Measurements from ENCODE around the gene HSPH1.

The HSPH1 gene

GRCh38 chr13:31161557-31162150 is at the start of gene HSPH1:
HSPH1 (minus strand) TSS chr13:31161904; CDS start chr13:31161582, 322 bp downstream.
- DNase-seq (ENCODE audit: low read depth in 2 of 2): peak; percentile 97 to 99

GRCh38 chr13:31209841-31210210 is 48.1 kb upstream of the HSPH1 start:
- DNase-seq (ENCODE audit: low read depth in 2 of 2): no peak

- no peak for DNase-seq (ENCODE audit: low read depth in 2 of 2)
These were observed 47.6 kb upstream of the HSPH1 start for GRCh38 chr13:31209172-31209840.

- DNase-seq (ENCODE audit: low read depth in 2 of 2): no peak
These were observed 46.9 kb upstream of the HSPH1 start for GRCh38 chr13:31208559-31209122.

DNA sequence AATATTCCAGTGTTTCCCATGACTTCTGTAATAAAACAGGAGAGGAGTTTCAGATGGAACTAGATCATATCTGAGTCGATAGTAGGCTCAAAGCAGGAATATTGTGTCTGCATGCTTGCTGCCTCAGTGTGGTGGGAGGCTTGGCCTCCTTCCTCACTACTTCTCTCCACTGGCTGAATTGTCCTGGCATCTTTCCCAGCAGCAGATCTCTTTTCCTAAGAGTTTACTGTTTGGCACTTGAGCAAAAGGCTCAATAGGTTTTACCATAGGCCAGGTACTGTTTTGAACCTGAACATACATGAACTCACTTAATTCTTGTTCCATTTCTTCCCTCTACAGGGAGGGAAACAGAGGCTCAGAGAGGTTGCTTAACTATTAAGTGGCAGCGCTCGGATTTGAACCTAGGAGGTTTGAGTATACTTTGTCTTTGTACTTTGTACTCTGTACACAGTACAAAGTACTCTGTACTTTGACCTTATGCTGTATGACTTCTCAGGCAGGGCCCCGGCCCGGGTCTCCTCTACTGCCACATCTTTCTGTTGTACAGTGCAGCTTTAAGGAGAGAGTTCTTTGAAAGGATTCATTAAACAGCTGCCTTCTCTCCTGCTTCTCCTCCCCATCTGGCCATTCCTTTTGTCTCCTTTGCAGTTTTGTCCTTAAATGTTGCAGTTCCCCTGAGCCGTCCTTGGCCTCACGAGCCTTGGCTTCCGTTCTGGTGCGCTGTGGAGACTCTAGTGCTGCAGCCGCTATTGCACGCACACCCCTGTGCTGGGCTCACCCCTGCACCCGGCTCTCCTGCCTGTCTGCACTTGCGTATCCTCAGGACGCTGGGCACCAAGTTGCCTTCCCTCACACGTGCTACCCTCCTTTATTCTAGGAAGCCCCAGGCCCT is 46.2 kb upstream of the HSPH1 start:
- no peak for DNase-seq (ENCODE audit: low read depth in 2 of 2)

GRCh38 chr13:31204592-31204991 is 42.9 kb upstream of the HSPH1 start:
- no peak for DNase-seq (ENCODE audit: low read depth in 2 of 2)

GRCh38 chr13:31201341-31202031 is 39.8 kb upstream of the HSPH1 start:
- no peak for DNase-seq (ENCODE audit: low read depth in 2 of 2)

GRCh38 chr13:31200637-31200971 is 38.9 kb upstream of the HSPH1 start:
- peak in 1 of 2 donors; percentile 12 for DNase-seq (ENCODE audit: low read depth in 2 of 2)

GRCh38 chr13:31199849-31200636 is 38.3 kb upstream of the HSPH1 start, which contains the start of gene B3GLCT:
B3GLCT (plus strand) TSS chr13:31199975; CDS start chr13:31200085, 110 bp downstream.
- peak; percentile 50 to 62 for DNase-seq (ENCODE audit: low read depth in 2 of 2)

- DNase-seq (ENCODE audit: low read depth in 2 of 2): no peak
These were observed 37.8 kb upstream of the HSPH1 start for GRCh38 chr13:31199527-31199848.

GRCh38 chr13:31198519-31198918 is 36.8 kb upstream of the HSPH1 start:
- no peak for DNase-seq (ENCODE audit: low read depth in 2 of 2)

- DNase-seq (ENCODE audit: low read depth in 2 of 2): no peak
These were observed 35.3 kb upstream of the HSPH1 start for GRCh38 chr13:31196992-31197391.

GRCh38 chr13:31195616-31196015 is 33.9 kb upstream of the HSPH1 start:
- DNase-seq (ENCODE audit: low read depth in 2 of 2): no peak

DNA sequence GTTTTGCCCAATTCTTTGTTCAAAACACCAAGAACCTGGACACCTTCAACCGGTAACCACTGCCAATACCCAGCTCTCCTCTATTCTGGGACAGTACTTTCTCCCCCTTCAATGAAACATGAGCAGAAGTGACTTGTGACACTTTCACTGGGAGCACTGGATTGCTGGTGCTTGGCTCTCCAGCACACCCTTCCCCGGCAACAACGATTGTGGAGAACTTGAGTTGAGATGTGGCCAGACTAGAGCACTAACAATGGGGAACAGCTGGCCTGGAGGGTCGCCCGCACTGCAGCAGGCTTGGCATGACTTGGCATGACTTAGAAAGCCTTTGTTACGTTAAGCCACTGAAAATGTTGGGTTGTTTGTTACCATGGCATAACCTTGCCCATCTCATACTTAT is 30.6 kb upstream of the HSPH1 start:
- no peak for DNase-seq (ENCODE audit: low read depth in 2 of 2)

DNA sequence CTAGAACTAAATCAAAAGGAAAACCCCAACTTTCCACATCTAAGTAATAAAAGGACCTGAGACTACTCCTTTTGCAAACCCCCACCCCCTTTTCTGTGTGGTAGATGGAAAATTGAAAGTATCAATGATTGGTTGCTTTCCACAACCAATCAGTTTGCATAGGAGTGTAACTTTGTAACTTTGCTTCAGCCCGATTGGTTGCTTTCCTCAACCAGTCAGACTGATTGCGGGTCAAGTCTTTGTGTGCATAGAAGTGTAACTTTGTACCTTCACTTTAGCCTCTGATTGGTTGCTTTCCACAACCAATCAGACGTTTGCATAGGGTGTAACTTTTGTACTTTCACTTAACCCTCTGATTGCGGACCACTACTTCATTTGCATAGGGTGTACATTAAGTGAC is 30.0 kb upstream of the HSPH1 start:
- DNase-seq (ENCODE audit: low read depth in 2 of 2): no peak

DNA sequence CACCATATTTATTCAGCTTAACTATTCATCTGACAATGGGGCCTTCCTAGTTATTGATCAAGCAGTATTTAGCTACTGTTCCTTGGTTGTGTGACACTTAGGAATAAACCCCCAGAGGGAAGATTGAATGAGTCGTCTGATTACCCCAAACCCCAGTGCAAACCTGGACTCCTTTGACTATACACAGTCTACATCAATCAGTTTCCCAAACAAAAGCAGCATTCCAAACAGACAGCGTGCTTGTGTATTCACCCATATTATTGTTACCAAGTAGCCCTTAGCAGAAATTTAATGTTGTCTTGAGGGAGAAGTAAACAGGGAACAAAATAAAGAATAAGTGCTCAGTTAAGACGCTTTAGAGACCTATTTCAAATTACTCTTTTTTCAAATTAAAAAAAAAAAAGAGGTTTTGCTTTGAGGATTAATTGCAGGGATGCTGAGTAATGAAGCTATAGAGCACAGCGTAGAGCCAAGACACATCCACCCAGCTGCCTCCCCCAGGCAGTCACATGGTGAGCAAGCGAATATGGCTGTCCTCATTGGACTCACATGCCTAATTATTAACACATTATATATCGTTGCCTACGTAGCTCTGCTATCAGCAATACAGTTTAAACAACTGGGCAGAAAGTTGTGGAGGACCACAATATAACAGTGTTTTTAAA is 23.4 kb upstream of the HSPH1 start:
- DNase-seq (ENCODE audit: low read depth in 2 of 2): no peak

DNA sequence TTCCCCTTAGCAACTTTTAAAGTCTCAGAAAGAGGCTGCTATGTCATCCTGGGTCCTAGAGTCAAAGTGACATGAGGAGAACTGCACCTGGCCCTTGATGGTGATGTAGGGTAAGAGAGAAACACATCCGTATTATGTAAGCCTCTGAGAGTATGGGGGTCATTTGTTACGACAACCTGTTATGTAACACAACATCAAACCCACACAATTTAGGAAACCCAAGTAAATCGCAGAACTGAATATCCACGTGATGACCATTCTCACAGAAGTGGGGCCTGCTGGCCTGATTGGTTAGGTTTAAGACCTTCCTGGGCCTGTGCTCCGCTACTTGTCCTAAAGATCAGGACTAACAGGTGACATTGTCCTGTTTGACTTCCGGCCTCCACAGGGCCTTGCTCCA is 22.7 kb upstream of the HSPH1 start:
- no peak for DNase-seq (ENCODE audit: low read depth in 2 of 2)

GRCh38 chr13:31182987-31183386 is 21.3 kb upstream of the HSPH1 start:
- no peak for DNase-seq (ENCODE audit: low read depth in 2 of 2)

DNA sequence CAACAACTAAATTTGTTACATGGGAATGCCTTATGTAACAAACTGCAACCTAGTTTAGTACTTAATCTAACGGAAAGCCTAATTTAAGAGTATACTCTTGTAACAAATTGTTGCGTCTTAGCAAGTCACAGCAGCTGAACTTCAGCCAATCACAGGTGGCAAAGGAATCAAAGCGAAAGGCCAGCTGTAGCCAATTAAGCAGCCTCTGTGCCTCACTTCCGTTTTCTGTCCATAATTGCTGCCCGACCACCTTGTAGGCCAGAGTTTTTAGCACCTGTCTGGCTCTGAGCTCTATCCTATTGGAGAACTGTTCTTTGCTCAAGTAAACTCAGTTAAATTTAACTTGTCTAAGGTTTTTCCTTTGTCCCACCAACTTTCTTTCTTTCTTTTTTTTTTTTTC is 18.1 kb upstream of the HSPH1 start:
- no peak for DNase-seq (ENCODE audit: low read depth in 2 of 2)

GRCh38 chr13:31179241-31179640 is 17.5 kb upstream of the HSPH1 start:
- DNase-seq (ENCODE audit: low read depth in 2 of 2): no peak
